Kidney (tissue), 14 donors: ENCODE measurements around the gene SPTLC3. TPM values are rescaled to one million over a fixed set of nuclear protein-coding genes. Genes with fewer than 3 reads are reported as not detected.

ENCODE experiments used
- DNase-seq, 5 donors: peaks; one replicate each; pipeline ENCODE4 v3.0.0-alpha.2; 2013 to 2020
- FAIRE-seq: peaks from 2 replicates; lab custom pipeline; 2012; peaks lifted over from hg19 to GRCh38; lab: Jason Lieb, UNC
- H3K27ac ChIP-seq, 2 donors: one replicate each; pipeline ENCODE4 v1.7.0; 2013; ENCODE audit warnings: low read depth in 2 of 2, low read length in 2 of 2, inconsistent platforms in 1 of 2
- H3K27me3 ChIP-seq: one replicate; pipeline ENCODE4 v1.7.1; 2013; ENCODE audit warnings: low read length, inconsistent platforms; ENCODE audit not compliant: control insufficient read depth, insufficient read depth
- H3K36me3 ChIP-seq, 3 donors: one replicate each; pipeline versions ENCODE4 v1.7.0 to v1.7.1; 2013; ENCODE audit warnings: low read length in 3 of 3, control low read depth in 1 of 3, inconsistent platforms in 1 of 3; ENCODE audit not compliant: insufficient read depth in 3 of 3, control insufficient read depth in 2 of 3
- H3K4me1 ChIP-seq, 3 donors: one replicate each; pipeline versions ENCODE4 v1.7.0 to v1.7.1; 2013; ENCODE audit warnings: low read length in 3 of 3, inconsistent platforms in 1 of 3, low read depth in 1 of 3; ENCODE audit not compliant: control insufficient read depth in 2 of 3, insufficient read depth in 2 of 3
- H3K4me3 ChIP-seq, 3 donors: one replicate each; pipeline versions ENCODE4 v1.7.0 to v1.8.1; 2013; ENCODE audit warnings: low read length in 3 of 3, control low read depth in 1 of 3, inconsistent platforms in 1 of 3
- H3K9ac ChIP-seq, 3 donors: one replicate each; pipeline versions ENCODE4 v1.7.0 to v1.7.1; 2013; ENCODE audit warnings: low read length in 3 of 3, control low read depth in 1 of 3, inconsistent platforms in 1 of 3
- H3K9me3 ChIP-seq, 3 donors: one replicate each; pipeline versions ENCODE4 v1.7.0 to v1.7.1; 2013; ENCODE audit warnings: low read length in 3 of 3, control low read depth in 1 of 3, inconsistent platforms in 1 of 3; ENCODE audit not compliant: control insufficient read depth in 2 of 3, insufficient read depth in 1 of 3
- intact Hi-C: fragments of 100-400 bp; cut with DNase I; formaldehyde crosslinking; loops from one replicate; pipeline ENCODE4 v1.11.1; 2022
- polyA plus RNA-seq: library from polyadenylated mRNA; stranded (reverse); fragments of 350-450 nt; fragmentation: Illumina TruSeq; extraction: RNeasy Lipid Tissue Mini Kit (QIAGEN cat#74804); gene quantifications from one replicate; pipeline ENCODE4 v1.2.3, GENCODE V29; 2014; ENCODE audit warnings: low read depth, low replicate concordance; ENCODE audit not compliant: insufficient read depth
- total RNA-seq: library from RNA; stranded (reverse); fragmentation: NEBNext Ultra II Directional; extraction: Animal tissue kit (Norgen Biotek cat#: 25700); gene quantifications from one replicate; pipeline ENCODE4 v1.2.1, GENCODE V29; 2021
- TF ChIP-seq, protein P1 (sequence below): IDR thresholded peaks from 3 replicates; pipeline ENCODE4 v1.5.1; 2012; ENCODE audit warnings: mild to moderate bottlenecking, moderate library complexity, borderline replicate concordance; ENCODE audit not compliant: insufficient read depth; ENCODE audit errors: extremely low read depth
- donor health status: control.
- donor health status: control.
- donor health status: control.
- donor health status: control.
- donor health status: control.
- donor health status: DM: yes; HTN: yes; CAD: no.
- donor health status: Normal renal cell carcinoma (clear cell type).

The SPTLC3 gene
- total and polyA plus RNA-seq, 2 donors from 2014 or later: 7.1 to 65.9 TPM

DNA sequence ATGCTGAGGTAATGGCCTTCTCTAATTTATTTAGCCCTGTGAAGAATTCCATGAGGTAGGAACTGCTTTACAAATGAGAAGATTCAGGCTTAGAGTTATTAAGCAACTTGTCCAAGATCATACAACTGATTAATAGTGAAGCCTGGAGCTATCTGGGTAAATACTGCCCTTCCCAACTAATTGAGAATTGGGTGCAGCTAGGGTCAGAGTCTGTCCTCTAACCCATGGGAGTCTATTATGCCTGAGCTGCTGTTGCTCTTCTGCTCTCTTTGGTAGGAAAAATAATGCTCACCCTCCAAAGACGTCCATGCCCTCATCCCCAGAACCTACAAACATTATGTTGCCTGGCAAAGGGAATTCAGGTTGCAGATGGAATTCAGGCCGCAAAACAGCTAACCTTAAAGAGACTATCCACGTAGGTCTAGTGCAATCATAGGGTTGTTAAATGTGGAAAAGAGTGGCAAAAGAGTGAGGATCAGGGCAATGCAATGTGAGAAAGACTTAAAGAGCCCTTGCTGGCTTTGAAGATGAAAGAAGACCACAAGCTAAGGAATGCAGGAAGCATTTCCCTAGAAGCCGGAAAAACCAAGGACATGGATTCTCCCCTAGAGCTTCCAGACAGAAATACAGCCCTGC lies 90.1 kb downstream of the SPTLC3 start:
- H3K27ac ChIP-seq: no peak overlapping the region
- H3K9me3 ChIP-seq: no peaks in the 10 kb centered on the region
- DNase-seq (no peak), FAIRE-seq (no peak)
- no peak overlapping the region for H3K9ac ChIP-seq
- H3K36me3 ChIP-seq: peaks cover 0 to 8% (median 7%) of the 10 kb centered on the region in 3 donors
- intact Hi-C loops: no loop called here
- H3K4me1 ChIP-seq: peaks cover 0 to 10% (median 0%) of the 10 kb centered on the region in 3 donors
- no peak overlapping the region for H3K4me3 ChIP-seq
- no peaks in the 10 kb centered on the region for H3K27me3 ChIP-seq
- TF ChIP-seq, protein P1, sequence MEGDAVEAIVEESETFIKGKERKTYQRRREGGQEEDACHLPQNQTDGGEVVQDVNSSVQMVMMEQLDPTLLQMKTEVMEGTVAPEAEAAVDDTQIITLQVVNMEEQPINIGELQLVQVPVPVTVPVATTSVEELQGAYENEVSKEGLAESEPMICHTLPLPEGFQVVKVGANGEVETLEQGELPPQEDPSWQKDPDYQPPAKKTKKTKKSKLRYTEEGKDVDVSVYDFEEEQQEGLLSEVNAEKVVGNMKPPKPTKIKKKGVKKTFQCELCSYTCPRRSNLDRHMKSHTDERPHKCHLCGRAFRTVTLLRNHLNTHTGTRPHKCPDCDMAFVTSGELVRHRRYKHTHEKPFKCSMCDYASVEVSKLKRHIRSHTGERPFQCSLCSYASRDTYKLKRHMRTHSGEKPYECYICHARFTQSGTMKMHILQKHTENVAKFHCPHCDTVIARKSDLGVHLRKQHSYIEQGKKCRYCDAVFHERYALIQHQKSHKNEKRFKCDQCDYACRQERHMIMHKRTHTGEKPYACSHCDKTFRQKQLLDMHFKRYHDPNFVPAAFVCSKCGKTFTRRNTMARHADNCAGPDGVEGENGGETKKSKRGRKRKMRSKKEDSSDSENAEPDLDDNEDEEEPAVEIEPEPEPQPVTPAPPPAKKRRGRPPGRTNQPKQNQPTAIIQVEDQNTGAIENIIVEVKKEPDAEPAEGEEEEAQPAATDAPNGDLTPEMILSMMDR: no peak

DNA sequence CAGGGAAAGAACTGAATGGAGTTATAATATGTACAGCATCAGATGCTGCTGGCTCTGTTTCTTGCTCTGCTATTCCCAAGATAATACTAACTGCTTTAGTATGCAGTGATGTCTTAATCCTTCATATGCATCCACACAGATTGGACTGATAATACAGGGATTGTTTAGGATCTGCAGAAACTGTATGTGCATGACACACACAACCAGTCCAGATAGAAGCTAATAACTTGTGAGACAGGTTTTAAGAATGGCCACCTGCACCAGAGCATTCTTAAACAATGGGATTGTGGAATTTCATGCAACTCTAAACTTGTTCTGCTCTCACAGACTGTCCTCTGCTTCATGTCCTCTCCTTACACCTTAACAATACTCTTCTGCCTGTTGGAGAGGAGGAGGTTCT lies 90.9 kb downstream of the SPTLC3 start:
- Histone ChIP-seq H3K9ac (no peak overlapping the region), H3K4me1 (peaks cover 0 to 10% (median 0%) of the 10 kb centered on the region in 3 donors), H3K4me3 (no peak overlapping the region), H3K27ac (no peak overlapping the region), H3K27me3 (no peaks in the 10 kb centered on the region), H3K36me3 (peaks cover 0 to 4% (median 2%) of the 10 kb centered on the region in 3 donors), H3K9me3 (no peaks in the 10 kb centered on the region)
- intact Hi-C loops: no loop called here
- FAIRE-seq (no peak), DNase-seq (no peak)
- TF ChIP-seq, protein P1: no peak

DNA sequence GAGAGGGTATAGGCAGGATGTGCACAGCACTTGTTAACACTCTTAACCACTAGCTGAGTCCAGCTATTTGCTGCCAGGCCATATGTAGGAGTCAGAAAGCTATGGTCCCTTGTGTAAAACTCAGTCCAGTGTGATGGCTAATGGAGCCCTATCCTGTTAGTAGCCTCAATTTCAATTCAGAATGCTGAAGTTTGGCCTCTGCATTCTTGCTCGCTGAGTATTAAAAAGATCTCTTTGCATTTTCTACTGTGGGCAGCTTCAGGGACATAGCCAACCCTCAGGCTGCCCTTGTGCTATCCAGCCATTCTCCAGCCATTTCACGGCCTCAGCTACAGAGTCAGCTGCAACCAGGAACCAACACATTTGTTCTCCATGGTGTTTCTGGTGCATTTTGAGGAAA lies 92.5 kb downstream of the SPTLC3 start:
- FAIRE-seq: no peak
- no peak overlapping the region for H3K27ac ChIP-seq
- H3K36me3 ChIP-seq: no peaks in the 10 kb centered on the region
- TF ChIP-seq, protein P1: no peak
- no peaks in the 10 kb centered on the region for H3K9me3 ChIP-seq
- H3K9ac ChIP-seq: no peak overlapping the region
- DNase-seq: no peak
- H3K27me3 ChIP-seq: no peaks in the 10 kb centered on the region
- no peak overlapping the region for H3K4me3 ChIP-seq
- intact Hi-C loops: no loop called here
- peaks cover 0 to 10% (median 0%) of the 10 kb centered on the region in 3 donors for H3K4me1 ChIP-seq

DNA sequence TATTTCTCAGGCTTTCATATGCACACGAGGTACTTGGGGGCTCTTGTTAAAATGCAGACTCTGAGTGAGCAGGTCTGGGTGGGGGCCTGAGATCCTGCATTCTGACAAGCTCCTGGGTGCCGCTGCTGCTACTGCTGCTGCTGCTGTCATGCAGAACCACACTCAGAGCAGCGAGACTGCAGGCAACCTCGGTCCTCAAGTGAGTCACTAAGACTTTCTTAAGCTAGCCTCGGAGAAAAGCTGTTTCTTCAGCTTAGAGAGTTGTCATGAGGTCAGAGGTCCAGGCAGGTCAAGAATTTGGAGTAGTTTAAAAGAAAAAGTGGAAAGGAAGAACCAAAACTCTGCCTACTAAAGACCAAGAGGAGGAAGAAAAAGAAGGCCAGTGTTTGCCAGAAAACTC lies 92.9 kb downstream of the SPTLC3 start:
- intact Hi-C loops: no loop called here

More for the DNA sequence above, 92.9 kb downstream of the SPTLC3 start:
- no peaks in the 10 kb centered on the region for H3K27me3 ChIP-seq
- DNase-seq (no peak), FAIRE-seq (no peak)
- H3K27ac ChIP-seq: no peak overlapping the region
- H3K9ac ChIP-seq: no peak overlapping the region
- H3K4me3 ChIP-seq: no peak overlapping the region
- no peaks in the 10 kb centered on the region for H3K9me3 ChIP-seq
- no peaks in the 10 kb centered on the region for H3K36me3 ChIP-seq
- peaks cover 0 to 10% (median 0%) of the 10 kb centered on the region in 3 donors for H3K4me1 ChIP-seq
- TF ChIP-seq, protein P1: no peak
